HG02610 (cell line): ENCODE results near the gene HPSE2.
"Not testable (repeated sequence)": the region's sequence is repeated elsewhere in the genome, so short reads cannot be mapped to it uniquely, and the experiment has no call there.

Source experiments
- ATAC-seq: cut with Tn5 transposase; IDR thresholded peaks from one replicate; pipeline ENCODE4 v1.9.1; 2021; ENCODE audit warnings: mild to moderate bottlenecking, moderate library complexity; ENCODE audit not compliant: unreplicated experiment

Gene HPSE2

GRCh38 chr10:98582363-98582762 lies 653.3 kb downstream of the HPSE2 start:
- no peak for ATAC-seq

- no peak for ATAC-seq
Observed at GRCh38 chr10:98577578-98577977, 658.1 kb downstream of the HPSE2 start.

GRCh38 chr10:98577168-98577567 lies 658.5 kb downstream of the HPSE2 start:
- ATAC-seq: no peak

- no peak for ATAC-seq
Observed at GRCh38 chr10:98576096-98576495, 659.6 kb downstream of the HPSE2 start.

- no peak for ATAC-seq
Observed at GRCh38 chr10:98572594-98572993, 663.1 kb downstream of the HPSE2 start.

- ATAC-seq: no peak
Observed at GRCh38 chr10:98570834-98571233, 664.8 kb downstream of the HPSE2 start.

- ATAC-seq: no peak
Observed at GRCh38 chr10:98569853-98570252, 665.8 kb downstream of the HPSE2 start.

- no peak for ATAC-seq
Observed at GRCh38 chr10:98568551-98568950, 667.1 kb downstream of the HPSE2 start.

GRCh38 chr10:98567391-98568133 lies 668.1 kb downstream of the HPSE2 start:
- ATAC-seq: no peak

- ATAC-seq: no peak
Observed at GRCh38 chr10:98563811-98564210, 671.8 kb downstream of the HPSE2 start.

- ATAC-seq: no peak
Observed at GRCh38 chr10:98560565-98560964, 675.1 kb downstream of the HPSE2 start.

- ATAC-seq: no peak
Observed at GRCh38 chr10:98556061-98556460, 679.6 kb downstream of the HPSE2 start.

GRCh38 chr10:98555021-98555619 lies 680.5 kb downstream of the HPSE2 start:
- no peak for ATAC-seq

GRCh38 chr10:98541561-98541960 lies 694.1 kb downstream of the HPSE2 start:
- ATAC-seq: not testable (repeated sequence)

- ATAC-seq: no peak
Observed at GRCh38 chr10:98539578-98539977, 696.1 kb downstream of the HPSE2 start.

- no peak for ATAC-seq
Observed at GRCh38 chr10:98538472-98538871, 697.2 kb downstream of the HPSE2 start.

- ATAC-seq: no peak
Observed at GRCh38 chr10:98536551-98536950, 699.1 kb downstream of the HPSE2 start.

GRCh38 chr10:98533746-98534445 lies 701.8 kb downstream of the HPSE2 start:
- ATAC-seq: no peak

- no peak for ATAC-seq
Observed at GRCh38 chr10:98533241-98533640, 702.4 kb downstream of the HPSE2 start.

- ATAC-seq: no peak
Observed at GRCh38 chr10:98528805-98529183, 706.9 kb downstream of the HPSE2 start.

- ATAC-seq: no peak
Observed at GRCh38 chr10:98528166-98528804, 707.4 kb downstream of the HPSE2 start.

- no peak for ATAC-seq
Observed at GRCh38 chr10:98525969-98526368, 709.7 kb downstream of the HPSE2 start.
